BJ (cell line): ENCODE measurements around the gene WSCD1. TPM values are rescaled to one million over a fixed set of nuclear protein-coding genes. Genes with fewer than 3 reads are reported as not detected.

Experiments used
- CTCF ChIA-PET: fragments of 350-600 bp; formaldehyde crosslinking; extraction: SDS; loops from one replicate; lab custom pipeline; 2021; ENCODE audit warnings: antibody characterized with exemption, inconsistent platforms; lab: Yijun Ruan, JAX
- POLR2A ChIA-PET: fragments of 300-600 bp; sonication (Branson Sonifier 250); formaldehyde crosslinking; extraction: SDS; loops from one replicate; lab custom pipeline; 2021; ENCODE audit warnings: antibody characterized with exemption; lab: Charles Lee
- DNase-seq: peaks from one replicate; pipeline ENCODE4 v3.0.0-alpha.2; 2011; ENCODE audit warnings: low read depth
- H3K27me3 ChIP-seq: 2 replicates; pipeline ENCODE4 v1.6.0; 2011; ENCODE audit warnings: low read length; ENCODE audit not compliant: control insufficient read depth, insufficient read depth
- H3K36me3 ChIP-seq: 2 replicates; pipeline ENCODE4 v1.5.1; 2011; ENCODE audit warnings: low read length; ENCODE audit not compliant: control insufficient read depth, insufficient read depth
- H3K4me3 ChIP-seq: 2 replicates; pipeline ENCODE4 v1.5.1; 2011; ENCODE audit warnings: low read depth, mild to moderate bottlenecking, control low read depth, low read length
- CTCF ChIP-seq: IDR thresholded peaks from 2 replicates; pipeline ENCODE4 v1.5.1; 2011; ENCODE audit warnings: low read depth, mild to moderate bottlenecking, control low read depth, inconsistent platforms, low read length, moderate library complexity; ENCODE audit not compliant: insufficient read depth
- polyA plus RNA-seq: library from polyadenylated mRNA; depleted of rRNA; stranded (reverse); fragments of >200 nt; gene quantifications from 2 replicates; pipeline ENCODE4 v1.2.3, GENCODE V29; 2011

WSCD1 gene
- polyA plus RNA-seq, 1 experiment, result 1.0 TPM

- Histone ChIP-seq H3K36me3 (no peaks in the 10 kb centered on the region), H3K4me3 (no peak overlapping the region), H3K27me3 (peaks cover 3% of the 10 kb centered on the region)
- ChIA-PET CTCF (no interaction called here), POLR2A (no interaction called here)
- DNase-seq, result no peak
- TF ChIP-seq CTCF, result no peak
These were observed 5.7 kb downstream of the WSCD1 start for GRCh38 chr17:6075845-6076244.

GRCh38 chr17:6077752-6078151 is 7.6 kb downstream of the WSCD1 start:
- CTCF ChIA-PET, result no interaction called here
- TF ChIP-seq CTCF, result no peak
- POLR2A ChIA-PET, result no interaction called here
- Histone ChIP-seq H3K36me3 (no peaks in the 10 kb centered on the region), H3K4me3 (no peak overlapping the region), H3K27me3 (no peaks in the 10 kb centered on the region)
- DNase-seq, result no peak

- Histone ChIP-seq H3K27me3 (no peaks in the 10 kb centered on the region), H3K36me3 (no peaks in the 10 kb centered on the region), H3K4me3 (no peak overlapping the region)
- no peak for TF ChIP-seq CTCF
- ChIA-PET CTCF (no interaction called here), POLR2A (no interaction called here)
- DNase-seq, result no peak
These were observed 8.3 kb downstream of the WSCD1 start for GRCh38 chr17:6078458-6078871.

- Histone ChIP-seq H3K27me3 (no peaks in the 10 kb centered on the region), H3K4me3 (no peak overlapping the region), H3K36me3 (no peaks in the 10 kb centered on the region)
- TF ChIP-seq CTCF, result no peak
- POLR2A ChIA-PET, result no interaction called here
- CTCF ChIA-PET, result interaction anchor here (0.6 to 0.8 kb wide), 2 partner anchors 10 to 299 kb away, joined by 3 read pairs; no protein-coding TSS in a partner anchor
- no peak for DNase-seq
These were observed 9.1 kb downstream of the WSCD1 start for GRCh38 chr17:6079155-6079888.

DNA sequence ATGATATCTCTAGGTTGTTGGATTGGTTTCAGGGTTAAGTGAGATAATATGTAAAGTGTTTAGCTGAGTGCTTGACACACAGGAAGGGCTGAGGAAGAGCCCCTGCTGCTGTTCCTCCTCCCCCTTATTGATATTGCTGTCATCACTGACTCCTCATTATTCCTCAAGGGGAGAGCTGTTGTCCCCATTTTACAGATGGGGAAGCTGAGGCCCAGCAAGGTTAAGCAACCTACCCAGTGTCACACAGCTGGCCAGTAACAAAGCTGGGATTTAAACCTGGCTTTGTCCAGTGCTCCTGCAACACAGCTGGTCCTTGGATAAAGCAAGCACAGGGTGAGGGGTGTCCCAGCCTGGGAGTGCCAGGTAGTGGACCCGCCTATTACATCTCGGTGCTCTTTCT is 9.8 kb downstream of the WSCD1 start:
- ChIA-PET CTCF (interaction anchor here (0.8 kb wide), 1 partner anchor 11 kb away, joined by 3 read pairs; no protein-coding TSS in a partner anchor), POLR2A (no interaction called here)
- Histone ChIP-seq H3K27me3 (no peaks in the 10 kb centered on the region), H3K36me3 (no peaks in the 10 kb centered on the region), H3K4me3 (no peak overlapping the region)
- DNase-seq, result no peak
- TF ChIP-seq CTCF, result no peak
